Karpas-422 (cell line): ENCODE measurements around the gene MGLL. TPM values are rescaled to one million over a fixed set of nuclear protein-coding genes. Genes with fewer than 3 reads are reported as not detected.
A peak's percentile ranks its signal among the peaks of the same experiment; 100 is the strongest.

Source experiments
- DNase-seq: peaks from one replicate; pipeline ENCODE4 v3.0.0-alpha.2; 2015
- H2AFZ ChIP-seq: fragments of 200-600 bp; sonication (generic); 2 replicates; pipeline ENCODE4 v1.6.1; 2014; ENCODE audit warnings: antibody characterized with exemption, low read length, mixed read lengths
- H3K27ac ChIP-seq: fragments of 200-600 bp; sonication (generic); 2 replicates; pipeline ENCODE4 v1.5.1; 2014; ENCODE audit warnings: mild to moderate bottlenecking, low read length, moderate library complexity
- H3K27me3 ChIP-seq: fragments of 200-600 bp; sonication (generic); 2 replicates; pipeline ENCODE4 v1.6.1; 2014; ENCODE audit warnings: low read length, mixed read lengths
- H3K36me3 ChIP-seq: fragments of 200-600 bp; sonication (generic); 2 replicates; pipeline ENCODE4 v1.6.1; 2014; ENCODE audit warnings: low read length, mixed read lengths; ENCODE audit not compliant: insufficient read depth
- H3K4me1 ChIP-seq: fragments of 200-600 bp; sonication (generic); 2 replicates; pipeline ENCODE4 v1.6.1; 2014; ENCODE audit warnings: mild to moderate bottlenecking, low read length, mixed read lengths
- H3K4me2 ChIP-seq: fragments of 200-600 bp; sonication (generic); 2 replicates; pipeline ENCODE4 v1.6.1; 2014; ENCODE audit warnings: low read length, low read depth, mild to moderate bottlenecking; ENCODE audit not compliant: poor library complexity, severe bottlenecking
- H3K4me3 ChIP-seq: fragments of 200-600 bp; sonication (generic); 2 replicates; pipeline ENCODE4 v1.5.1; 2014; ENCODE audit warnings: mild to moderate bottlenecking, antibody characterized with exemption, low read length, mixed read lengths
- H3K79me2 ChIP-seq: fragments of 200-600 bp; sonication (generic); 2 replicates; pipeline ENCODE4 v1.6.1; 2014; ENCODE audit warnings: mild to moderate bottlenecking, low read length, mixed read lengths
- H3K9ac ChIP-seq: fragments of 200-600 bp; sonication (generic); 2 replicates; pipeline ENCODE4 v1.6.0; 2014; ENCODE audit warnings: low read length
- H3K9me2 ChIP-seq: fragments of 200-600 bp; sonication (generic), shearing (Covaris generic); replicated peaks from 2 replicates; pipeline ENCODE4 v1.6.0; 2014; ENCODE audit warnings: mild to moderate bottlenecking, low read length, moderate library complexity; ENCODE audit not compliant: insufficient read depth
- H3K9me3 ChIP-seq: fragments of 300-700, 200-600 bp; sonication (generic); 2 replicates; pipeline ENCODE4 v1.6.1; 2014; ENCODE audit warnings: low read length, mixed read lengths
- H4K20me1 ChIP-seq: fragments of 200-600 bp; sonication (generic); 2 replicates; pipeline ENCODE4 v1.6.1; 2014; ENCODE audit warnings: mild to moderate bottlenecking, antibody characterized with exemption, low read length, low read depth; ENCODE audit not compliant: insufficient read depth
- total RNA-seq: library from RNA; depleted of rRNA; stranded (reverse); fragments of >200 nt; shearing (Covaris generic); gene quantifications from 2 replicates; pipeline ENCODE4 v1.2.3, GENCODE V29; 2014; ENCODE audit warnings: low replicate concordance

MGLL gene
- total RNA-seq, 1 experiment from 2014 or later: 58.0 TPM

- Histone ChIP-seq H3K27ac (peak overlapping the region; percentile 27; the same call in 1 of the 2 replicates), H3K9me2 (no peaks in the 10 kb centered on the region), H3K27me3 (no peaks in the 10 kb centered on the region), H3K9me3 (no peaks in the 10 kb centered on the region; the same call in 1 of the 2 replicates), H4K20me1 (no peaks in the 10 kb centered on the region), H3K9ac (no peak overlapping the region), H2AFZ (no peak overlapping the region), H3K79me2 (peaks cover 7% of the 10 kb centered on the region; the same call in 1 of the 2 replicates), H3K4me1 (peaks cover 64% of the 10 kb centered on the region), H3K4me3 (no peak overlapping the region), H3K36me3 (peaks cover 70% of the 10 kb centered on the region), H3K4me2 (no peak overlapping the region)
- DNase-seq: no peak
Observed at GRCh38 chr3:127815001-127815400, 7.3 kb downstream of the MGLL start.

DNA sequence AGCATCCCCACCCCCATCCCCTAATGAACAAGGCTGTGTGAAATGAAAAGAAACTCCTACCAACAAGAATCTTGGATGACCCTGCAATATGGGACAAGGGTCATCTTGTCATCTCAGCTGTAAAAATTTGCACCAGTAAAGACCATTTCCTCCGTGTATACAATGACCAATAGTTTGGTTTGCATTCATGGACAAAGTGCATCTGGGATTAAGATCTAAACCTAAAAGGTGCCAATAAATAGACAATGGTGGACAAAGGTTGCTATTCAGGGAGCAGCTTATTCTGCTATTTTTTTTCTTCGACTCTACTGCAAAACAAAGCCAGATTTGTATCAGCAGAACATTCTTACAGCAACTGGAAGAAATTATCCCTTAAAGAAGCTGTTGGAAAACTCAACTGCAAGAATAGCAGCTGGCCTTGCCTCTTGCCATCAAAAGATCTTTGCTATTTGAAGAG, 8.0 kb downstream of the MGLL start:
- Histone ChIP-seq H4K20me1 (no peaks in the 10 kb centered on the region), H2AFZ (no peak overlapping the region), H3K4me3 (no peak overlapping the region), H3K9me2 (no peaks in the 10 kb centered on the region), H3K27me3 (no peaks in the 10 kb centered on the region), H3K4me1 (peaks cover 58% of the 10 kb centered on the region), H3K9ac (no peak overlapping the region), H3K27ac (peak overlapping the region; percentile 27; the same call in 1 of the 2 replicates), H3K79me2 (peaks cover 7% of the 10 kb centered on the region; the same call in 1 of the 2 replicates), H3K9me3 (no peaks in the 10 kb centered on the region; the same call in 1 of the 2 replicates), H3K36me3 (peaks cover 76% of the 10 kb centered on the region), H3K4me2 (no peak overlapping the region)
- no peak for DNase-seq

DNA sequence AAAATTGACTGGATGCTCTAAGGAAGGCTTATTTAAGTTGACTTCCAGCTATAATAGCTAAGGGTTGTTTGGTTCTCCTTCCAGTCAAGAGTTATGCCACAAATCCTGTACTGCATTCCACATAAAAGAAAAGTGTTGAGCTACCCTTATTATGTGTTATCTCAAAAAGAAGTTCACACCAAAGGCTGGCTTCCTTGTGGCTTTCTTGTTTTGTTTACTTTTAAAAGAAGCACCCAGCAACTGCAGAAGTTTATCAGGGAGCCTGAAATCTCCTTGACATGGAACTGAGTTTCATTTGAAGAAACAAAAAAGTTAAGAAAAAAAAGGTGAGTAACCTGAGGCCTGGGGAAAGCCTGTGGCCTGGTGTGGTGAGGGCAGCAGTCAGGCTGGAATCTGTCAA, 10.2 kb downstream of the MGLL start:
- H3K9ac ChIP-seq: no peak overlapping the region
- H3K27me3 ChIP-seq: no peaks in the 10 kb centered on the region
- DNase-seq: no peak
- H3K79me2 ChIP-seq: peaks cover 6% of the 10 kb centered on the region; the same call in 1 of the 2 replicates
- H3K27ac ChIP-seq: no peak overlapping the region
- H3K9me3 ChIP-seq: no peaks in the 10 kb centered on the region; the same call in 1 of the 2 replicates
- no peak overlapping the region for H3K4me3 ChIP-seq
- no peaks in the 10 kb centered on the region for H3K9me2 ChIP-seq
- peaks cover 43% of the 10 kb centered on the region for H3K4me1 ChIP-seq
- H3K4me2 ChIP-seq: no peak overlapping the region
- no peaks in the 10 kb centered on the region for H4K20me1 ChIP-seq
- no peak overlapping the region for H2AFZ ChIP-seq
- H3K36me3 ChIP-seq: peaks cover 79% of the 10 kb centered on the region

GRCh38 chr3:127811717-127812116, 10.6 kb downstream of the MGLL start:
- no peak overlapping the region for H2AFZ ChIP-seq
- H3K9me3 ChIP-seq: no peaks in the 10 kb centered on the region; the same call in 1 of the 2 replicates

DNA sequence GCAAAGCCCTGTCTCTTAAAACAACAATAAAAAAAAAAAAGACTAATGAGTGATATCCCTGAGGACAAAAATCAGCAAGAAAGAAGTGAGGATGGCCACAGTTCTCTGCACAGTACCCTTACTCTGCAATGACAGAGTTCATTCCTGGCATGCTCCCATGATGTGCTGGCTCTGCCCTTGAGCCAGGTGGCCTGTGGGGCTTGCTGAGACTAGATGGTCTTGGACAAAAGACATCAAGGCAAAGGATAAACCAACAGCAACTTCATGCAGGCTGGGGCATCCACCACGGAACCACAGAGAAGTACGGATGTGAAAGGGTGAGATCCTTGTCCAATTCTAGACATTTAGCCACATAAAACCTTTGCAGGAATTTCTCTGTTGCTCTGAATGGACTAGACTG, 12.7 kb downstream of the MGLL start:
- H3K9ac ChIP-seq: no peak overlapping the region
- H3K4me2 ChIP-seq: no peak overlapping the region
- H3K9me3 ChIP-seq: no peaks in the 10 kb centered on the region; the same call in 1 of the 2 replicates
- H3K4me3 ChIP-seq: no peak overlapping the region
- no peaks in the 10 kb centered on the region for H3K9me2 ChIP-seq
- H3K27ac ChIP-seq: no peak overlapping the region; the same call in 1 of the 2 replicates
- no peaks in the 10 kb centered on the region for H4K20me1 ChIP-seq
- peaks cover 6% of the 10 kb centered on the region; the same call in 1 of the 2 replicates for H3K79me2 ChIP-seq
- no peak for DNase-seq
- no peak overlapping the region for H2AFZ ChIP-seq
- H3K27me3 ChIP-seq: no peaks in the 10 kb centered on the region
- H3K36me3 ChIP-seq: peaks cover 80% of the 10 kb centered on the region
- H3K4me1 ChIP-seq: peaks cover 18% of the 10 kb centered on the region

More at GRCh38 chr3:127811717-127812116, 10.6 kb downstream of the MGLL start:
- peaks cover 39% of the 10 kb centered on the region for H3K4me1 ChIP-seq
- no peaks in the 10 kb centered on the region for H3K27me3 ChIP-seq
- no peak overlapping the region for H3K4me3 ChIP-seq
- DNase-seq: no peak
- no peaks in the 10 kb centered on the region for H4K20me1 ChIP-seq
- H3K36me3 ChIP-seq: peaks cover 79% of the 10 kb centered on the region
- no peak overlapping the region for H3K9ac ChIP-seq
- no peak overlapping the region; the same call in 1 of the 2 replicates for H3K27ac ChIP-seq
- H3K4me2 ChIP-seq: no peak overlapping the region
- H3K79me2 ChIP-seq: peaks cover 6% of the 10 kb centered on the region; the same call in 1 of the 2 replicates
- H3K9me2 ChIP-seq: no peaks in the 10 kb centered on the region

GRCh38 chr3:127809211-127809610, 13.1 kb downstream of the MGLL start:
- no peak overlapping the region for H3K4me2 ChIP-seq
- 0 out of 2 replicates have a peak, but pooled peaks cover 6% of the 10 kb centered on the region for H3K79me2 ChIP-seq
- peaks cover 14% of the 10 kb centered on the region for H3K4me1 ChIP-seq
- no peak overlapping the region for H3K9ac ChIP-seq
- H3K9me3 ChIP-seq: no peaks in the 10 kb centered on the region; the same call in 1 of the 2 replicates
- H2AFZ ChIP-seq: no peak overlapping the region
- no peaks in the 10 kb centered on the region for H3K27me3 ChIP-seq
- no peaks in the 10 kb centered on the region for H3K9me2 ChIP-seq
- DNase-seq: no peak
- no peak overlapping the region for H3K4me3 ChIP-seq
- H3K27ac ChIP-seq: peak overlapping the region; percentile 0; the same call in 1 of the 2 replicates
- H3K36me3 ChIP-seq: peaks cover 76% of the 10 kb centered on the region
- H4K20me1 ChIP-seq: no peaks in the 10 kb centered on the region

DNA sequence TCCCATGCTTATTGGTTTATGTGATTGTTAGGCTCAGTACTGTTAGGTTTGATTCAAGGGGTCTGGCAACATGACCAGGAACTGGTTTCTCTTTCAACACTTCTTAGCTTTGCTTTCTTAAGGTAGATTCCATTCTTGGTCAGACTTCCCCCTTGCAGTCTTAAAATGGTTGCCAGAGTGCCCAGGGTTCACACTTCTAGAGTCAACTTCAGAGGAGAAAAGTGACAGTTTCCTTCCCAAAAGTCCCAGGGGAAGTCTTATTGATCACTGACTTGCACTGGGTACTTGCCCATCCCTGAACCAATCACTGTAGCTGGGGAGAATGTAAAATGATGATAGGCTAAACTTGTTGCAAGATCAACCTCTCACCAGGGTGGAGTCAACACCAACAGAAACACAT, 14.1 kb downstream of the MGLL start:
- Histone ChIP-seq H3K9me2 (no peaks in the 10 kb centered on the region), H3K9me3 (no peaks in the 10 kb centered on the region; the same call in 1 of the 2 replicates), H3K9ac (no peak overlapping the region), H3K36me3 (peaks cover 66% of the 10 kb centered on the region), H3K79me2 (0 out of 2 replicates have a peak, but pooled peaks cover 6% of the 10 kb centered on the region), H3K27ac (0 out of 2 replicates have a peak overlapping the region, but pooled peaks have one; percentile 0), H4K20me1 (no peaks in the 10 kb centered on the region), H3K27me3 (no peaks in the 10 kb centered on the region), H3K4me1 (peaks cover 13% of the 10 kb centered on the region), H3K4me3 (no peak overlapping the region), H3K4me2 (no peak overlapping the region), H2AFZ (no peak overlapping the region)
- DNase-seq: no peak

DNA sequence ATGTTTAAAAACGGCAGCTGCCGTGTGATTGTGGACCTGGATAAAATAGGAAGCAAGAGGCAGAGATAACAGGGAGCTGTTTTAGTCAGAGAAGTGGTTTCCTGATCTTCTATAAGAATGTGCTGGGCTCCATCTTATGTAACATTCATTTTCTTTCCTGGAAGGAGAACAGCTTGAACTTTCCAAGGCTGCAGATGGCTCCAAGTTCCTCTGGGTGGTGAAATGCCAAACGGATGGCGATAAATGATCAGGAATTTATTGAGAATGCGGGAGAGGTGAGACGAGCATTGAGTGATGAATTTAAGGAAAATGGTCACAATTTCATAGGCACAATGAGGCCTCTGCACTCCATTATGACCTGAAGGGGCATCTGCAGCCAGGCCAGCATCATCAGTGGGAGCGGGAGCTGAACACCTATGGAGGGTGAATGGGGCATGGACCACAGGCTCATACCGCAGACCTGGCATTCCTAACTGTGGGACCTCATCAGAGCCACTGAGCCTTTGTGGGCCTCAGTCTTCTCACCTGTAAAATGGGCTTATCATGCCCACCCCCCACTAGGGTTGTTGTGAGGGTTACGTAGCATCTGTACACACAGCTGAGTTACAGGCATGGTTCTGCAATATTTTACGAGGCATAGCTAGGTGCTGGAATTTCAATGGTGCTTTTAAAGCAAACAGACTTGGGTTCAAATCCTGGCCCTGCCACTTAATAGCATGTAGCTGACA, 17.1 kb downstream of the MGLL start:
- Histone ChIP-seq H3K27ac (no peak overlapping the region; the same call in 1 of the 2 replicates), H2AFZ (no peak overlapping the region), H3K4me2 (no peak overlapping the region), H3K4me1 (peaks cover 30% of the 10 kb centered on the region), H3K36me3 (peaks cover 37% of the 10 kb centered on the region), H3K9me3 (no peaks in the 10 kb centered on the region), H3K9me2 (no peaks in the 10 kb centered on the region), H4K20me1 (no peaks in the 10 kb centered on the region), H3K79me2 (0 out of 2 replicates have a peak, but pooled peaks cover 3% of the 10 kb centered on the region), H3K9ac (no peak overlapping the region), H3K27me3 (no peaks in the 10 kb centered on the region), H3K4me3 (no peak overlapping the region)
- no peak for DNase-seq
